GM20431 (cell line): ENCODE data around the gene PLXNA3.

Source experiments
- in situ Hi-C: fragments of 300-500 bp; cut with MseI, MboI; formaldehyde crosslinking; loops from one replicate; pipeline ENCODE4 v1.15.0; 2020; ENCODE audit warnings: low sequenced_read_pairs; ENCODE audit not compliant: unreplicated experiment

PLXNA3 gene

DNA sequence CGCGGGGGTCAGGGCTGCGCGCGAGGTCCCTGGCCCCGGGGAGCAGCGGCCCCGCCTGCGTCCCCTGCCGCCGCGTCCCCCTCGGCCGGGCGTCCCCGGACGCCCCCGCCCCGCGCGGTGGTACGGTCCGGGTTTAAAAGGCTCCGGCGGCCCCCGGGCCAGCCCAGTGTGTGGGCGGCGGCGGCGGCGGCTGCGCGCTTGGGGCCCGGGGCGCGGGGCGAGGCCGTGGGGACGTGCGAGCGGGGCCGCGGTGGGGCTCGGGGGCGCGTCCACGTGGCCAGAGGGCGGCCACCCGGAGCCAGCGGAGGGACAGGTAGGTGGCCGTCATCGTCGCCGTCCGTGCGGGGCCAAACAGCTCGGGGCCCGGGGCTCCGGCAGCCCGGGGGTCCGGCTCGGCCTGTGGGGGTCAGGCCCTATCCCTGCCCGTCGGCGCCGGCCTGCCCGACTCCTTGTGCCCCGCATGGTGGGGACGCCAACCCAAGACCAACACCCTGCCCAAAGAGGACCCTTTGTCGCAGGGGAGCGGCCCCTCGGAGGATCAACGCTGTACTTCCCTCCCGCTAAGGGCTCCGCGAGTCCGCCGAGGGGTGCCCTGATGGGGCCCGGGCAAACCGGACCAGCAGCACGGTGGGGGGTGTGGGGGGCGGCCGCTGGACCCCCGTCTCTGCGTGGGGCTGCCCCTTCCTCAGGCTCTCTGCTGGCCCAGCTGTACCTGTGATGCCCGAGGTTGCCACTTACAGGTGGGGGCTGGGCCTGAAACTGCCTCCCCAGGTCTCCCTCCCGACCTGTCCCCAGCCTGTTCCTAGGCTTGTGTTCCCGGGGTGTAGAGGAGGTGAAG lies at the start of gene PLXNA3:
PLXNA3 (plus strand) TSS at position 166 of the 838 bp plus-strand sequence. CDS start 1,903 bp downstream, outside the sequence.
- in situ Hi-C loops: no loop called here

DNA sequence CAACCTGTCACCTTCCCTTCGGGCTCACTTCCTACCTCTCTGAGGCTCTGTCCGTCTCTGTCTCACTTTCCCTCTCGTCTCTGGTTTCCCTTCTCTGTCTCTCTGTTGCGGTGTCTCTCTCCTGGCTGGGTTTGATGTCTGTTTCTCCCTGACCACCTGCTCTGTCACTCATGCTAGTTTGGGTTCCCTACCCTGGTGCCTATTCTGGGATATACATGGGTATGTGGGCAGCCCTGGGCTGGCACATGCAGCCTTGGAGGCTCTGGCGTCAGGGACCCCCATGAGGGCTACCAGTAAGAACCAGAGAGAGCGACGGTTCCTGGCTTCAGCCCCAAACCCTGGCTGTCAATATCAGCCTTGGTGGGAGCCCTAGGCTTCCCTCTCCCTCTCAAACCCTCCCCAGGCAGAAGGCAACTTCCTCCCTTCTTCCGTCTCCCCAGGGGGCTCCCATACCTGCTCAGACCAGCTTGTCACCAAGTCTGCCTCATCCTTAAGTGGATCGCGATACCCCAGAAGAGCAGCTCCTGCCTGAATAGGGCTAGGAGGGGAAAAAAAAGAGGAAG lies 49.3 kb upstream of the PLXNA3 start:
- in situ Hi-C loops: no loop called here

DNA sequence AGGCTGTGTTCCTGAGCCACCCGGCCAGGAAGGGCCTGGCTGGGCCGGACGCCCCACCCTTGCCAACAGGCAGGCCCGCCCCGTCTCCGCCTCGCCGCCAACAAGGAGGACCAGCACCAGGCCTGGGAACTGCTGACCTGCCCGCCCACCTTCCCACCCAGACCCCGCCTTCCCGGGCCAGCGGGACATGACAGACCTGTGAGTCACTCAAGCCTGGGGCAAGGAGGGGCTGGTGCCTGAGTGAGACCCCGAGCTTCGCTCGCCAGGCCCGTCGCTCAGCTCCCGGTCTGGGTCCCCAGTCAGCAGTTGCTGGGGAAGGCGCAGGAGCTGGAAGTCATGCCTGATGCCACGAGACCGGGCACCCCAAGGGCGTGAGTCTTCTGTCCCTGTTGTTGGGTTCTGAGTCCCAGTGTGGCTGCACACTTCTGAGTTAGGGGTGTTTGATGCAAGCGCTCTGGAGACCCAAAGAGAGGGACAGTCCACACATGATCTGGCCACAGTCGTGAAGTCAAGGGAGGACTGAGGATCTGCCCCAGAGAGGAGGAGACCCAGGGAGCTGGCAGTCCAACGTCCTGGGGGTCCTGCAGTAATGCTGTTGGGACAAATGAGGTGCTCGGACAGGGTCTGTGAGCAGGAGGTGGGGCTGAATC lies 48.7 kb upstream of the PLXNA3 start, which contains the start of gene DNASE1L1:
DNASE1L1 (minus strand) TSS at position 33 of the 650 bp plus-strand sequence. CDS start 3,686 bp downstream, outside the sequence.
- in situ Hi-C loops: no loop called here

GRCh38 chrX:154411981-154412340 lies 46.1 kb upstream of the PLXNA3 start:
- in situ Hi-C loops: no loop called here

- in situ Hi-C loops: no loop called here
Observed at GRCh38 chrX:154412468-154412867, 45.6 kb upstream of the PLXNA3 start.

DNA sequence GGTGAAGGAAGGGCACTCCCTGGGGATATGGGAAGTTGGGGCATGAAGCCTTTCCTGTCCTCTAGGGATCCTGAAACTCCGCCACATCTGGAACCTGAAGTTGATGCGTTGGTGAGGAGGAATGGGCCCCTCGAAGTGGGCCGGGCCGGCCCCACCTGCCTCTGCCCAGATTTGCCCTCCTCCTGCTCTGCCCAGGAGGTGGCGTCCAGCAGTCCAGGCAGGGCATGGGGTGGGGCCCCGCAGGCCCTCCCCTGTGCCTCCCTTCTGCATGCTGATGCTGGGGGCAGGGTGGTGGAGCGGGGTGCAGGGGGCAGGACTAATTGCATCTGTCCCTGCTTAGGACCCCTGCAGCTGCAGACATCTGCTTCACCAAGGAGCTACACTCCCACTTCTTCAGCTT lies 44.9 kb upstream of the PLXNA3 start:
- in situ Hi-C loops: no loop called here

DNA sequence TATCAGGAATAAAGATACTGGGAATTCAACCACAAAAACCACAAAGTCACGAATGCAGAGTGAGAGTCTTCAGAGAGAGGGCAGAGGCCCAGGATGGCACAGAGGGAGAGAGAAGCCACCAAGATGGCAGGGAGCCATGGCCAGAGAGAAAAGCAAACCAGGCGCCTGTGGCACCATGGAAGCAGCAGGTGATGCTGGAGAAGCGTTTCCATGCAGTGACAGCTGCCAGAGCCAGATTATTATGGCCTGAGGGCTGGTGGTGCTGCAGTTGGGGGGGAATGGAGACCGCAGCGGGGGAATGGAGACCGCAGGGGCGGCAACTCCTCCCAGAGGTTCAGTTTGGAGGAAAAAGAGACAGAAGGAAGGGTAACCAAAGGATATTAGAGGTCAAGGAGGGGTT lies 40.9 kb upstream of the PLXNA3 start:
- in situ Hi-C loops: no loop called here

GRCh38 chrX:154419189-154419588 lies 38.9 kb upstream of the PLXNA3 start:
- in situ Hi-C loops: no loop called here

- in situ Hi-C loops: no loop called here
Observed at GRCh38 chrX:154419688-154420401, 38.2 kb upstream of the PLXNA3 start.

DNA sequence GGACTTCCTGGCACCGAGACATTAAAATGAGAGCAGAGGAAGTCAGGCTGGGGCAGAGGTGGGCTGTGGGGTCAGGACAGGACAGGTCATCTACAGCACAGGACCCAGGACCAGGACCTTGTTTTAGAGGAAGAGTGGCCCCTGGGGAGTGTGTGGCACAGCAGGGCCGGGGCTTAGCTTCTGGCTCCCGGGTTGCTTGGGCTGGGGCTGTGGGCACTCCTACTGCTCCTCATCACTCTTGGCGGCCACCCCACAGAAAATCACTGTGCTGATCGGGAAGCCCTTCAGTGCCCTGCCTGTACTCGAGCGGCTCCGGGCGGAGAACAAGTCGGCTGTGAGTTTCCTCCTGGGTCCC lies 37.7 kb upstream of the PLXNA3 start:
- in situ Hi-C loops: no loop called here

DNA sequence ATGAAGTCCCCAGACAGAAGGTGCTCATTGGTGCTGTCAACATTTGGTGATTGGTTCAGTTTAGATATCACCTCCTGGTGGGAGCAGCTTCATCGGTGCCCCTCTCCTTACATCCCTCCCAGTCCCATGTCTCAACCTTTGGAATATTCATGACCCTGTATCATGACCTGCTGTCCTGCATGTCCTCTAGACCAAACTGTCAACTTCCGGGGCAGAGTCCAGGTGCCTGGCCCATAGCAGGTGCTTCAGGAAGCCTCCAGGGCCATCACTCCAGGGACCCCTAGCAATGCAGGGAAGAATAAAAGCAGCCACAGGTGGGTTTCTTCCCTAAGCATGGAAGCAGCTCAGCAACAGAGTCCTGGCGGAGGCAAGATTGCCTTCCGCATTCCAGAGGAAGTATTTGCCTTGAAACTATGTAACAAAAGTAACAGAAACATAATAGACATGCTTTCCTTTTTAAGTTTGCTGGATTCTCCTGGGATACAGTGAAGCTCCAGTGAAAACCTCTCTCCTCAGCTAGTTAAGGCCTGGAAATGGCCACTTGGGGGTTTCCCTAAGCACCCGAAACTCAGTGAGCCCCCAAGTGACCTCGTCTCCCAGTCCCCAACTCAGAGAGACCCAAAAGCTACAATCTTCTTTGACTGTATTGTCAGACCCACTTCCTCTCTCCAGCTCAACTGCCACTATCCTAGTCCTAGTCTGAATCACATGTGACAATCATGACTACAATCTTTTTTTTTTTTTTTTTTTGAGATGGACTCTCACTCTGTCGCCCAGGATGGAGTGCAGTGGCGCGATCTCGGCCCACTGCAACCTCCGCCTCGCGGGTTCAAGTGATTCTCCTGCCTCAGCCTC lies 30.9 kb upstream of the PLXNA3 start:
- in situ Hi-C loops: no loop called here

GRCh38 chrX:154428176-154429171 lies 29.6 kb upstream of the PLXNA3 start, which contains the start of gene ATP6AP1:
Gene ATP6AP1 (plus strand): TSS chrX:154428677. CDS start chrX:154428693, 16 bp downstream.
- in situ Hi-C loops: no loop called here

DNA sequence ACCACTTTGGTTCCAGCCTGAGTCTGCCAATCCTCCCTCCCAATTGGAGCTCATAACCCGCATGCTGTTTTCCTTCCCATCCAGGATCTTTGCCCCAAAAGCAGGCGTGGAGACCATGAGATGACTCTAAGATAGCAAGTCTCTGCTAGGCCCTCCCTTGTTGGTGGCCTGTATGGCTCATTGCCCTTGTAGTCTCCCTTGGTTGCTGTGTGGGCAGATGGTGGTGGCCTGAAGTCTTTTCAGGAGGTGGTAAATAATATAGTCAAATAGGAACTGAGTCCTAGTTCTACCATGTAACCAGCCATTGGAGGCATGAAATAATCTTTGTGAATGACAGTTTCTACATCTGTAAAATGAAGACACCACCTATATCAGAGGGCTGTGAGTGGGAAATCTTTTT lies 28.4 kb upstream of the PLXNA3 start:
- in situ Hi-C loops: no loop called here

- in situ Hi-C loops: no loop called here
Observed at GRCh38 chrX:154430479-154430878, 27.6 kb upstream of the PLXNA3 start.

- in situ Hi-C loops: no loop called here
Observed at GRCh38 chrX:154430916-154431315, 27.2 kb upstream of the PLXNA3 start.

GRCh38 chrX:154431341-154431740 lies 26.7 kb upstream of the PLXNA3 start:
- in situ Hi-C loops: no loop called here

GRCh38 chrX:154432210-154432609 lies 25.9 kb upstream of the PLXNA3 start:
- in situ Hi-C loops: no loop called here

DNA sequence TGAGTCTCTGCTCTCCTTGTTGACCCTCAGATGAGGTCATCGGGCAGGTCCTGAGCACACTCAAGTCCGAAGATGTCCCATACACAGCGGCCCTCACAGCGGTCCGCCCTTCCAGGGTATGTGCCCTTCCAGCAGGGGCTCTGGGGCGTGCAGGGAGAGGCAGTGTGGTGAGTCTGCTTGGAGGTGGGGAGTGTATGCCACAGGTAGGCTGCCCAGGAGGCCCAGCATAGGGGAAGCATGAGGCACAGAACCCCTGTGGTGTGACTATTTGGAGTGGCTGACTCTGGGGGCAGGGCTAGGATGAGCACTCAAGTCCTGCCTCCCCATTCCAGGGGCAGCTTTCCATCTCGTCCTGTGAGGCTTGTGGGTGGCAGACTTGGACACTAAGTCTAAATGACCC lies 24.5 kb upstream of the PLXNA3 start:
- in situ Hi-C loops: no loop called here
